CD1c-positive myeloid dendritic cell (primary cell): ENCODE measurements around the gene STX11.

Experiments used
- DNase-seq: peaks from one replicate; pipeline ENCODE4 v3.0.0-alpha.2; 2016; ENCODE audit errors: extremely low spot score

The STX11 gene

GRCh38 chr6:144141470-144141869 is 8.8 kb upstream of the STX11 start:
- DNase-seq, result no peak

- DNase-seq, result no peak
These were observed 7.2 kb upstream of the STX11 start for GRCh38 chr6:144143106-144143505.

GRCh38 chr6:144143878-144144277 is 6.4 kb upstream of the STX11 start:
- no peak for DNase-seq

- no peak for DNase-seq
These were observed 5.3 kb upstream of the STX11 start for GRCh38 chr6:144144996-144145395.

- no peak for DNase-seq
These were observed 4.8 kb upstream of the STX11 start for GRCh38 chr6:144145541-144145940.

- no peak for DNase-seq
These were observed 1.4 kb upstream of the STX11 start for GRCh38 chr6:144148886-144149285.

GRCh38 chr6:144149558-144149893 is 791 bp upstream of the STX11 start:
- peak; percentile 56 for DNase-seq

- peak; percentile 90 for DNase-seq
These were observed 667 bp downstream of the STX11 start for GRCh38 chr6:144150710-144151657.

- peak; percentile 68 for DNase-seq
These were observed 2.1 kb downstream of the STX11 start for GRCh38 chr6:144152334-144152900.

- DNase-seq, result peak; percentile 85
These were observed 2.9 kb downstream of the STX11 start for GRCh38 chr6:144153260-144153659.

- no peak for DNase-seq
These were observed 3.7 kb downstream of the STX11 start for GRCh38 chr6:144153971-144154370.

GRCh38 chr6:144155529-144155928 is 5.2 kb downstream of the STX11 start:
- peak; percentile 45 for DNase-seq

GRCh38 chr6:144156338-144156737 is 6.0 kb downstream of the STX11 start:
- peak; percentile 92 for DNase-seq

- no peak for DNase-seq
These were observed 6.7 kb downstream of the STX11 start for GRCh38 chr6:144156991-144157390.

- DNase-seq, result no peak
These were observed 7.8 kb downstream of the STX11 start for GRCh38 chr6:144158133-144158532.

- DNase-seq, result peak; percentile 65
These were observed 8.9 kb downstream of the STX11 start for GRCh38 chr6:144159223-144159622.

GRCh38 chr6:144159742-144160141 is 9.4 kb downstream of the STX11 start:
- DNase-seq, result peak; percentile 69

- DNase-seq, result peak; percentile 41
These were observed 10.2 kb downstream of the STX11 start for GRCh38 chr6:144160431-144161005.

- DNase-seq, result peak; percentile 56
These were observed 11.7 kb downstream of the STX11 start for GRCh38 chr6:144161975-144162374.

- DNase-seq, result peak; percentile 88
These were observed 12.7 kb downstream of the STX11 start for GRCh38 chr6:144162977-144163376.

GRCh38 chr6:144165784-144166183 is 15.5 kb downstream of the STX11 start:
- peak; percentile 39 for DNase-seq

GRCh38 chr6:144170044-144170443 is 19.7 kb downstream of the STX11 start:
- peak; percentile 36 for DNase-seq

- DNase-seq, result no peak
These were observed 21.1 kb downstream of the STX11 start for GRCh38 chr6:144171406-144171805.
